GM13976 (cell line): Measurements from ENCODE around the gene LAMC2.
A peak's percentile ranks its signal among the peaks of the same experiment; 100 is the strongest.

Experiments used
- DNase-seq: peaks from one replicate; pipeline ENCODE4 v3.0.0; 2012; ENCODE audit warnings: low spot score
- CTCF ChIP-seq: IDR thresholded peaks from 2 replicates; pipeline ENCODE4 v1.5.1; 2012; ENCODE audit warnings: borderline replicate concordance, mild to moderate bottlenecking; ENCODE audit not compliant: insufficient read depth; ENCODE audit errors: extremely low read depth, missing control alignments, control extremely low read depth
- in situ Hi-C: fragments of 300-500 bp; cut with MboI; formaldehyde crosslinking; loops from one replicate; pipeline ENCODE4 v1.12.0; 2022; ENCODE audit warnings: low sequenced_read_pairs, mixed read lengths, inconsistent platforms; ENCODE audit not compliant: unreplicated experiment

The LAMC2 gene

DNA sequence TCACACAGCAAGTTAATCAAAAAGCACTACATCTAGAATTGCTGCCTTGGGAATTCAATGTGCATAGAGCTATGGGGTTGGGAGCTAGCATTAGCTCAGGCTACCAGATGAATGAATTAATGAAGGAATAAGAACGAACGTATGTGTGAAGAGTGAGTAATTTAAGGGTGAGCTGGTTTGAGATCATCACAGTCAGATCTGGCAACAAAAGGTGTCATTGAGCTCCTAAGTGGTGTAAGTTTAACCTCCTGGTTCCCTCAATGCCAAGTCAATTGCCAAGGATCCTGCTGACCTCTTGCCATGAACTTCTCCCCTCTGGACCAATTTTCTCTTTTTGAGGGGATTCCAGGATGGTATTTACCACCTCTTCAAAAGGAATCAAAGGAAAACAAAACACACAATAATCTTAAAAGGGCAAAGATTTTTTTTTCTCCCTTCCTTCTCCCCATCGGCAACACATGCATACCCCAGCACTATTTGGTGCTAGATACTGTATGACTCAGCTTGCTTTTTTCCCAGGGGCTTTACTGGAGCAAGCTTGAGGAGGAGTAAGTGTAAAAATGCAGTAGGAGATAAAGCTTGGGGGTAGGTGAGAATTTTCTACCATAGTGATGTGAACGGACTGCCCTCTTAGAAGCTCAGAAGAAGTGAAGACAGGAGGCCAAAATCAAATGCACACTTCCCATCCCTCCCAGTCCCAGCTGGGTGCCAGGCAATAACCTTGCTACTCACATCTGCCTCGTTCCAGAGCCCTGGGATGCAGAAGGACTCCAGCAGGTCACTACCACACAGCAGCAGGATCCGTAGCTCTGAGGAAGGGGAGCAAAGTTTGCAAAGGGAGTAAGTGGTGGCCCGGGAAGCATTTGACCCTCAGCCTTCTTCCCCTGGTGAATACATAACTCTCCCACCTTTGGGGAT is 92.0 kb downstream of the LAMC2 start:
- no peak for DNase-seq
- TF ChIP-seq CTCF: no peak
- in situ Hi-C loops: loop anchor here (25.0 kb wide), 1 partner anchor 284 kb away; no protein-coding TSS in a partner anchor

GRCh38 chr1:183278739-183279591 is 92.9 kb downstream of the LAMC2 start:
- in situ Hi-C loops: loop anchor here (25.0 kb wide), 1 partner anchor 283 kb away; no protein-coding TSS in a partner anchor
- TF ChIP-seq CTCF: no peak
- DNase-seq: no peak

- TF ChIP-seq CTCF: no peak
- no peak for DNase-seq
Measured at GRCh38 chr1:183279835-183280234, 93.8 kb downstream of the LAMC2 start.

GRCh38 chr1:183281039-183281438 is 95.0 kb downstream of the LAMC2 start:
- no peak for TF ChIP-seq CTCF
- DNase-seq: no peak
- in situ Hi-C loops: loop anchor here (25.0 kb wide), 1 partner anchor 281 kb away; no protein-coding TSS in a partner anchor

More at GRCh38 chr1:183279835-183280234, 93.8 kb downstream of the LAMC2 start:
- in situ Hi-C loops: loop anchor here (25.0 kb wide), 1 partner anchor 282 kb away; no protein-coding TSS in a partner anchor

- TF ChIP-seq CTCF: peak; percentile 82
- DNase-seq: peak; percentile 83
- in situ Hi-C loops: loop anchor here (25.0 kb wide), 1 partner anchor 281 kb away; no protein-coding TSS in a partner anchor
Measured at GRCh38 chr1:183281553-183282091, 95.6 kb downstream of the LAMC2 start.
